ENCODE measurements around the gene PANX1.
"Not testable (repeated sequence)": the region's sequence is repeated elsewhere in the genome, so short reads cannot be mapped to it uniquely, and the experiment has no call there.

PANX1 gene

GRCh38 chr11:94150704-94151685 is 22.4 kb downstream of the PANX1 start:
- no peak for DNase-seq

- no peak for DNase-seq
Measured at GRCh38 chr11:94151903-94152677, 23.4 kb downstream of the PANX1 start.

- no peak for DNase-seq
Measured at GRCh38 chr11:94152678-94153065, 24.0 kb downstream of the PANX1 start.

DNA sequence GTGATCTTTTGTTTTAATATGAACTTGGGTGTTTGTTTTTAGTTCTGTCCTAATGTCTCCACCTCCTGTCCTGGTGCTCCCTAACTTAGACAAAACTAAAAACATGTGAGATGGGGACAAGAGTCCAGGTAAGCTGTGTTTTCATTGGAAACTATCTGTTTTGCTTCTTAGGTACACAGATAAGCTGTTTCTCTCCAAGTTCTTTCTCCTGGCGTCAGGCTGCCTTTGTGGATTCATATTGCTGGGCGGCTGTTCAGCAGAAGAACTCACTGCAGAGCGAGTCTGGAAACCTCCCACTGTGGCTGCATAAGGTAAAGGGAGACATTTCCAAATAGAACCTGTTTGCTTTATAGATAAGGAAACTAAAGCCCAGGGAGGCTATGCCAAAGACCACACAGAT is 24.7 kb downstream of the PANX1 start:
- DNase-seq: no peak

- DNase-seq: no peak
Measured at GRCh38 chr11:94154095-94154856, 25.6 kb downstream of the PANX1 start.

GRCh38 chr11:94157339-94157738 is 28.7 kb downstream of the PANX1 start:
- not testable (repeated sequence) for DNase-seq

GRCh38 chr11:94168882-94169281 is 40.2 kb downstream of the PANX1 start:
- no peak for DNase-seq

DNA sequence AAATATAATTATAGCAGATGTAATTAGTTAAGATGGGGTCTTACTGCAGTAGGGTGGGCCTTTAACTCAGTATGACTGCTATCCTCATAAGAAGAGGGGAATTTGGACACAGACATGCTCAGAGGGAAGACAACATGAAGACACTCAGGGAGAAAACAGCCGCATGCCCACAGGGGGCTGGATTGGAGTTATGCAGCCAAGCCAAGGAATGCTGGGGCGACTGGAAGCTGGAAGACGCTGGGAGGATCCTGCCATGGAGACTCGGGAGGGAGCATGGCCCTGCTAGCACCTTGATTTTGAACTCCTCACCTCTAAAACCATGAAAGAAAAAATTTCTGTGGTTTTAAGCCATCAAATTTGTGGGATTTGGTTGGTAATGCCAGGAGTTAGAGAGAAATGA is 40.9 kb downstream of the PANX1 start:
- DNase-seq: no peak

- no peak for DNase-seq
Measured at GRCh38 chr11:94169930-94170545, 41.4 kb downstream of the PANX1 start.

- DNase-seq: no peak
Measured at GRCh38 chr11:94170953-94171352, 42.3 kb downstream of the PANX1 start.

DNA sequence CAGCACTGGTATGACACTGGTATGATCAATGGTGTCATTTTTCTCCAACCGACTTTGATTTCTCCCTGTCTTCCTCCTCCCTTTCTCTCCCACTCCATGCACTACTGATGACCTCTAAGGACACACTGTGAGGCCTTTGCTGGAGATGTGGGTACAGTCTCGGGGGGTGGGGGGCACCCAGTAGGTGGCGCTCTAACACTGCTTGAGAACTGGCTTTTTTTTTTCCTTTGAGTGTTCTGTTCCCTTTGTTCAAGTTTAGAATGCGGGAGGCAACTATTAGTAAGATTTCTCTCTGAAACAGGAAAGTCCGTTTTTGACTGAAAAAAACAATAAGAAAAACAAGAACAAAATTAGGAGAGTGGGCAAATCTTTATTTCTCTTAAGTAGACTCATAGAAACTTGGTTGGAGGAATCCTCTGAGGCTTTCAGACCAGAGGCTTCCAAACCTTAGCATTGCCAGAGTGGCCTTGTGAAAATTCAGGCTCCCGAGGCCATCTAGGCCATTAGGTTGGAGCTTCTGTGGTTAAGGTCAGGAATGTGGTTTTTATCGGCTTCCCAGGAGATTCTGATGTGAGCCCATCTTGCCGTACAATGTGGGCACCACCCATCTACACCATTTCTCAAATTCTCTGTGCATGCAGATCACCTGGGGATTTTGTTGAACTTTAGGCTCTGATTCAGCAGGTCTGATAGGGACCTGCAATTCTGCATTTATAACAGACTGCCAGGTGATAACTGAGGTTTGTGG is 43.2 kb downstream of the PANX1 start:
- DNase-seq: no peak

GRCh38 chr11:94175535-94175934 is 46.9 kb downstream of the PANX1 start:
- DNase-seq: no peak

DNA sequence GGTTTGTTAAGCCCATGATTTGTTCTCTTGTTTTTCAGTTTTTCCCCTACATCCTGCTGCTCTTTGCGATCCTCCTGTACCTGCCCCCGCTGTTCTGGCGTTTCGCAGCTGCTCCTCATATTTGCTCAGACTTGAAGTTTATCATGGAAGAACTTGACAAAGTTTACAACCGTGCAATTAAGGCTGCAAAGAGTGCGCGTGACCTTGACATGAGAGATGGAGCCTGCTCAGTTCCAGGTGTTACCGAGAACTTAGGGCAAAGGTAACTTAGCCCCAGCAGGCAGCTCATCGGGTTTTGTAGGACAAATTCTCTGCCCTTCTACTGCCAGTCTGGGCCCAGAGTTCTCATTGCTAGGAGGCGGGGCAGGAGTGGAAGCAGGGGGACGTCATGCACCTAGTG is 49.7 kb downstream of the PANX1 start:
- no peak for DNase-seq

DNA sequence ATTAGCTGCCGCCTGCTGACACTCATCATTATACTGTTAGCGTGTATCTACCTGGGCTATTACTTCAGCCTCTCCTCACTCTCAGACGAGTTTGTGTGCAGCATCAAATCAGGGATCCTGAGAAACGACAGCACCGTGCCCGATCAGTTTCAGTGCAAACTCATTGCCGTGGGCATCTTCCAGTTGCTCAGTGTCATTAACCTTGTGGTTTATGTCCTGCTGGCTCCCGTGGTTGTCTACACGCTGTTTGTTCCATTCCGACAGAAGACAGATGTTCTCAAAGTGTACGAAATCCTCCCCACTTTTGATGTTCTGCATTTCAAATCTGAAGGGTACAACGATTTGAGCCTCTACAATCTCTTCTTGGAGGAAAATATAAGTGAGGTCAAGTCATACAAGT is 51.1 kb downstream of the PANX1 start:
- no peak for DNase-seq

GRCh38 chr11:94181526-94181925 is 52.9 kb downstream of the PANX1 start:
- no peak for DNase-seq

GRCh38 chr11:94181943-94182342 is 53.3 kb downstream of the PANX1 start:
- DNase-seq: no peak

DNA sequence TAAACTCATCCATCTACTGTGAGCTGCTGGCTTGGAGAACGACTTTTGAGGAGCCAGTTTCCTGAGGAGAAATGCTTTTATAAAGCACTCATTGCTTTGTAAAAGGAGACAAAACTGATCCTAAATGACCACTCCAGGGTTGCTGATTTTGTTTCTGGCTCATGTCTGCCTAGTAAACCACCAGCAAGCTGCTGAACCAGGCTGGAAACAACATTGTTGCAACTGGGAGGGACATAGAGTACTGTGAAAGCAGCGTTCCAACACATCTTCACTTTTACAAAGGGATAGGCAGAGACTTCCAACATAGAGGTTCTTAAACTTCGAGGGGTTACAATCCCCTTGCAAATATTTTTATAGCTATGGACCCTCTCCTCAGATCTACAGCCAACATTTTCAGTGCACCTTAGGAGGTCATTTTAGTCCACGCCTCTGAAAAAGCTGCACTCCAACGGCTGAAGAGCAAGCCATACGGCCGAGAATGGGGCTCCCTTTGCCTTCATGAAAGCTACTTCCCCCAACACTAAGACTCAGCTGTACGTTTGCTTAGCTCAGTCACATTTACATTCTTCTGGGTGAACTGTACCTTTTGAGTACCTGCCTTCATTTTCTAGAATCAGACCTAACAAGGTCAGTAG is 54.7 kb downstream of the PANX1 start:
- DNase-seq: no peak

GRCh38 chr11:94183886-94184264 is 55.2 kb downstream of the PANX1 start:
- no peak for DNase-seq

- DNase-seq: no peak
Measured at GRCh38 chr11:94184362-94184761, 55.7 kb downstream of the PANX1 start.

DNA sequence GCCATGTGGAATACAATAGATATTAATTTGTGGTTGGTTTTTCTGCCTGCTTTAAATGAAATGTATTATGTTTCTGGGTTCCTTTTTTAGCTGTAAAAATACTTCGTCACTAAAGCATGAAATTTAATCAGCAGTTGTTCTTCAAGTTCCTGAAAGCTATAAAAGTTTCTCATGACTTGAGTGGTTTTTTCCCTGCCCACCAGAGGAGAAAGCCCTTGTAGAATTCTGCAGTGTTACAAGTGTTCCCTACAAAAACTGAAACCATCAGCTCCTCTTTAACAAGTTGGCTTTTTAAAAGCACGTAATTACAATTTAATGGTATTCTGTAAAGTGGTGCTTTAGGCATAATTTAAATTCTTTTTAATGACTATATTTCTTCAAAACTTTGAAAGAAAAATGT is 56.2 kb downstream of the PANX1 start:
- DNase-seq: no peak

GRCh38 chr11:94185416-94186084 is 56.9 kb downstream of the PANX1 start:
- no peak for DNase-seq

Data from activated CD4-positive, alpha-beta T cell treated with anti-CD3 and anti-CD28 coated beads for 1 hour (primary cell).